Right ventricle myocardium inferior (tissue), 1 donor: Measurements from ENCODE around the gene PEX13. TPM values are rescaled to one million over a fixed set of nuclear protein-coding genes. Genes with fewer than 3 reads are reported as not detected.
A peak's percentile ranks its signal among the peaks of the same experiment; 100 is the strongest.

Experiments
- ATAC-seq: fragments of 200-7000 bp; cut with Tn5 transposase; one replicate; pipeline ENCODE4 v1.9.1; 2020; ENCODE audit warnings: mild to moderate bottlenecking, moderate library complexity
- DNase-seq: peaks from one replicate; pipeline ENCODE4 v3.0.0; 2021; ENCODE audit errors: missing footprints
- intact Hi-C: fragments of 100-400 bp; cut with DNase I; formaldehyde crosslinking; loops from one replicate; pipeline ENCODE4 v1.11.0; 2022
- total RNA-seq: library from RNA; stranded (reverse); fragmentation: NEBNext Ultra II Directional; extraction: Animal tissue kit (Norgen Biotek cat#: 25700); gene quantifications from one replicate; pipeline ENCODE4 v1.2.1, GENCODE V29; 2021
- donor health status: DM: no; HTN: yes; CAD: no; lungs with severe emphysema.

Gene PEX13
- total RNA-seq, 1 donor from 2014 or later, result 21.9 TPM

DNA sequence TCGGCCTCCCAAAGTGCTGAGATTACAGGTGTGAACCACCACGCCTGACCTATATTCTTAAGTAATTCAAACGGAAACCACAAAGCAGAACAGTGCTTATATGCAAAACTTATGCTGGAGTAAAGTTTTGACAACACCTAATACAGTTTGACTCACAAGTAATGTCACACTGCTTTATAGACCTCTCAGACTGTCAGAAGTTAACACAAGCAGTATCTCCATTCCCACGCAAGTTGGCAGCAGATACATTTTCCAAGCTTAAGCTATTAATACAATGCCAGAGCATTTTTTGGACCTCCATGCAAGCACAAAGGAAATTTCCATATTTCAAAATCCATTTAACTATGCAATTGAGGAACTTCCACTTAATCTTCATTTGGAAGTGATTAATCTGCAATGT is 27.1 kb downstream of the PEX13 start:
- ATAC-seq (peak; percentile 79), DNase-seq (no peak)
- intact Hi-C loops, result no loop called here

GRCh38 chr2:61045226-61045625 is 27.7 kb downstream of the PEX13 start:
- intact Hi-C loops, result no loop called here
- DNase-seq (no peak), ATAC-seq (no peak)

GRCh38 chr2:61045999-61046398 is 28.5 kb downstream of the PEX13 start:
- DNase-seq, result no peak
- ATAC-seq, result peak; percentile 29
- intact Hi-C loops, result no loop called here

DNA sequence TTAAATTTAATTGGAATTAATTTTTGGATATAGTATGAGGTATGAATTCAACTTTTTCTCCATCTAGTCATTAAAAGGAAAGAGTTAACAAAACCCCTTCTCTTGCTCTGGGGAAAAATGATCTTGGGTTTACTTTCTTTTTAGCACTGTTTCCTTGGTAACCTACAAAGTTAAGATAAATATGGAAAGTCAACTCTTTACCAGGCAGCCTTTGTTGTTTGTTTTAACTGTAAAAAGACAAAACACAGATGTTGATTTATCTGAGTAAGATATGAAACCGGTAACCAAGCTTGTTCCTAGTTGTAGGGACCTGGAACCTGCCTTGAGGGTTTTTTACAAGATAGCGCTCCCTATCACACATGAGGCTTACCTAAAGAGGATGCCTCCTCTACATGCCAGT is 38.0 kb downstream of the PEX13 start:
- ATAC-seq (no peak), DNase-seq (no peak)
- intact Hi-C loops, result no loop called here

GRCh38 chr2:61057562-61057961 is 40.0 kb downstream of the PEX13 start:
- ATAC-seq (no peak), DNase-seq (no peak)
- intact Hi-C loops, result no loop called here

DNA sequence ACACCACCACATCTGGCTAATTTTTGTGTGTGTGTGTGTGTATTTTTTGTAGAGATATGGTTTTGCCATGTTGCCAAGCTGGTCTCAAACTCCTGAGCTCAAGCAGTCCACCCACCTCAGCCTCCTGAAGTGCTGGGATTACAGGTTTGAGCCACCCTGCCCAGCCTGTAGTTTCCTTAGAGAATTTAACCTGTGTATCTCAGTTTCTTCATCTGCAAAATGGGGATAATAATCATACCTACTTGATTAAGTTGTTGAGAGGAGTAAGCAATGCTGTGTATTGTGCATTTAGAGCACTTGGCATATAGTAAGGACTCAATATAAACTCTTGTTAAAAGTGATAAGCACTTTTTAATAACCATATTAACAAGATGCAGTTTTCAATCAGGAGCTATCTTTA is 41.9 kb downstream of the PEX13 start:
- DNase-seq, result no peak
- intact Hi-C loops, result no loop called here
- no peak for ATAC-seq

- intact Hi-C loops, result loop anchor here (2.0 to 5.0 kb wide), 2 partner anchors 49 to 111 kb away; partner anchors contain the start of genes PEX13 and PUS10
- DNase-seq (peak; percentile 94), ATAC-seq (peak; percentile 99)
Observed at GRCh38 chr2:61065714-61066709, 48.5 kb downstream of the PEX13 start, which contains the start of gene SANBR. TSS of gene SANBR (plus strand) at chr2:61065871. CDS start at chr2:61070351, 4,480 bp downstream.

- intact Hi-C loops, result no loop called here
- ATAC-seq (no peak), DNase-seq (no peak)
Observed at GRCh38 chr2:61074100-61074499, 56.6 kb downstream of the PEX13 start.

DNA sequence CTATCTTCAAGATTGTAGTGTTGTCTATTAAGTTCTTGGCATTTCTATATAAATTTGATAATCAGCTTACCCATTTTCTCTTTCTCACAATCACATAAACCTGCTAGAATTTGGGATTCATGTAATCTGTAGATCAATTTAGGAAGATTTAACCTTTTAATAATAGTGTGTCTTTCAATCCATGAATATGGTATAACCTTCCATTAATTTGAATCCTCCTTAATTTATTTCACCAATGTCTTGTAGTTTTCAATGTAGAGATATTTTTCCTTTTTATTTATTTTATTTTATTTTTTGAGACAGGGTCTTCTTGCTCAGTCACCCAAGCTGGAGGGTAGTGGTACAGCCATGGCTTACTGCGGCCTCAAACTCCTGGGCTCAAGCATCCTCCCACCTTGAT is 68.4 kb downstream of the PEX13 start:
- intact Hi-C loops, result no loop called here
- ATAC-seq (no peak), DNase-seq (no peak)

DNA sequence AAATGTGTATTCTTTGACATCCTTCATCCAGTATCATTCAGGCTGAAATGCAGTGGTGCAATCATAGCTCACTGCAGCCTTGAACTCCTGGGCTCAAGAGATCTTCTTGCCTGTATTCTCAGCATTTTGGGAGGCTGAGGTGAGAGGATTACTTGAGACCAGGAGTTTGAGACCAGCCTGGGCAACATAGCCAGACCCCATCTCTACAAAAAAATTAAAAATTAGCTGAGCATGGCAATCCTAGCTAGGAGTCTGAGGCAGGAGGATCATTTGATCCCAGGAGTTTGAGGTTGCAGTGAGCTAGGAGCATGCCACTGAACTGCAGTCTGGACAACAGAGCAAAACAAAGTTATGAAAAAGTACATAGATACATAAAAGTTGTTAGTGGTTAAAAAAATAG is 72.3 kb downstream of the PEX13 start:
- no peak for ATAC-seq
- DNase-seq, result no peak
- intact Hi-C loops, result no loop called here

DNA sequence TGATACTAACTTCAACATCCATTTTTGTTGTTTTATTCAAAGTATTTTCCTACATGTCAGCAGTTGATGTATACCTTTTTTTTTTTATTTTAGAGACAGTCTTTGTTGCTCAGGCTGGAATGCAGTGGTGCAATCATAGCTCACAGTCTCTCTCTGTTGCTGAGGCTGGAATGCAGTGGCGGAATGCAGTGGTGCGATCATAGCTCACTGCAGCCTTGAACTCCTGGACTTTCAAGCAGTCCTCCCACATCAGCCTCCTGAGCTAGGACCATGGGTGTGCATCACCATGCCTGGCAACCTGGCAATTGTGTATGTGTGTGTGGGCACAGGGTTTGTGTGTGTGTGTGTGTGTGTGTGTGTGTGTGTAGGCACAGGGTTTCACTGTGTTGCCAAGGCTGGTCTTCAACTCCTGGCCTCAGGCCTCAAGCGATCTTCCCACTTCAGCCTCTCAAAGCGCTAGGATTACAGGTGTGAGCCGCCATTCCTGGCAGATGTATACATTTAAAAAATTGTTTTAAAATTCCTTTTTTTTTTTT is 72.9 kb downstream of the PEX13 start:
- intact Hi-C loops, result no loop called here
- DNase-seq (no peak), ATAC-seq (no peak)

DNA sequence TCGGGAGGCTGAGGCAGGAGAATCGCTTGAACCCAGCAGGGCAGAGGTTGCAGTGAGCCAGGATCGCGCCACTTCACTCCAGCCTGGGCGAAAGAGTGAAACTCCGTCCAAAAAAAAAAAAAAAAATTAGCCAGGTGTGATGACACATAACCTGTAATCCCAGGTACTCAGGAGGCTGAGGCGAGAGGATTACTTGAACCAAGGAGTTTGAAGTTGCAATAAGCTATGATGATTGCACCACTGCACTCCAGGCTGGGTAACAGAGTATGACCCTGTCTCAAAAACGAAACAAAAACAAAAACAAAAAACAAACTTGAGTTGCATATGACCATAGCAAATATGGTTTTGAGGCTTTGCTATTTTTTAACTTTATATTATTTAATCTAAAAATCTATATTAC is 74.0 kb downstream of the PEX13 start:
- ATAC-seq (no peak), DNase-seq (no peak)
- intact Hi-C loops, result no loop called here

DNA sequence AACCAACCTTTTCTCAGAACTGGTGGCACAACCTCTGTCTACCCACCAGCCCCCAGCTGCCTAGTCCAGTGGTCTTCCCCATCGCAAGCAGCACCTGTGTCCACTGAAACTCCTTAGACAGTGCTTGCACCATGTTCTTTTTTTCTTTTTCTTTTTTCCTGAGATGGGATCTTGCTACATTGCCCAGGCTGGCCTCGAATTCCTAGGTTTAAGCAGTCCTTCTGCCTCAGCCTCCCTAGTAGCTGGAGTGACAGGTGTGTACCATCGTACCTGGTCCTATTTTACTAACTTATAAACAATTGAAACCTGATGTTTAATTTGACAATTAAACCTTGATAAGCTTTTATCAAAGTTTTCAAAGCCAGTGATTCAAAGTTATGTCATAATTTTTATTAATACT is 78.9 kb downstream of the PEX13 start:
- DNase-seq (no peak), ATAC-seq (no peak)
- intact Hi-C loops, result no loop called here

DNA sequence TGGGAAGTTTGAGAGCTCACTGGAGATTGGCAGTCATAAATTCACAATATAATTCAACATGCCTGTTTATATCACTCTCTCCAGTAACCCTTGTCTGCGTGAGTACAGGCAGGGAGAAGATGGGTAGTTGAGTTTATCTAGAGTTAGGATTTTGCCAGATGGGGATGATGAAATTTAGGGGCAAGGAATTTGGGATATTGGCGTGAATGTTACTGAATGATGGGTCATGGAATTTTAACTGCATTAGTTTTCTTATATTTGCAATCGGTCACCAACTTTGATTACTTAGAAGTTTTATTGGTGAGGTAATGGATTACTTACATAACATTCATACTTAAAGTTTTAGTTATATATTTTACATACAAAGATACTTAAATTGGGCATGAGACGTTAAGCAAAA is 83.3 kb downstream of the PEX13 start:
- DNase-seq, result no peak
- intact Hi-C loops, result no loop called here
- ATAC-seq, result no peak

Other genes with a start within 250 kb of the PEX13 start
- 5.3 TPM for gene REL, start 136.1 kb upstream of the PEX13 start, total RNA-seq
- gene PUS10, start 535 bp downstream of the PEX13 start, total RNA-seq, result 5.2 TPM
- 6.9 TPM for gene SANBR, start 48.2 kb downstream of the PEX13 start, total RNA-seq
- 30.1 TPM for gene C2orf74, start 144.5 kb downstream of the PEX13 start, total RNA-seq